Inflammatory macrophage treated with lipopolysaccharide for 1 hour (primary cell): ENCODE data around the gene YIPF5.

Experiments
- DNase-seq, 2 donors: peaks; one replicate each; pipeline ENCODE4 v3.0.0-alpha.2; 2020 to 2022

YIPF5 gene

GRCh38 chr5:144170276-144171024 is at the start of gene YIPF5, which contains the start of gene KCTD16:
Gene YIPF5, minus strand, starts transcription at chr5:144170659. Its CDS starts 704 bp downstream, at chr5:144169955.
Gene KCTD16, plus strand, starts transcription at chr5:144170873.
- peak; percentile 94 to 96 for DNase-seq

GRCh38 chr5:144219869-144220268 is 49.4 kb upstream of the YIPF5 start:
- DNase-seq = no peak

GRCh38 chr5:144210655-144211054 is 40.2 kb upstream of the YIPF5 start:
- no peak for DNase-seq

GRCh38 chr5:144209361-144209760 is 38.9 kb upstream of the YIPF5 start:
- no peak for DNase-seq

GRCh38 chr5:144207875-144208444 is 37.5 kb upstream of the YIPF5 start:
- no peak for DNase-seq

- DNase-seq = no peak
Observed at GRCh38 chr5:144206141-144206540, 35.7 kb upstream of the YIPF5 start.

GRCh38 chr5:144205141-144205551 is 34.7 kb upstream of the YIPF5 start:
- DNase-seq = no peak

- DNase-seq = peak; percentile 43 to 77
Observed at GRCh38 chr5:144203750-144204596, 33.5 kb upstream of the YIPF5 start.

GRCh38 chr5:144202726-144203125 is 32.3 kb upstream of the YIPF5 start:
- DNase-seq = peak; percentile 18 to 26

GRCh38 chr5:144202072-144202471 is 31.6 kb upstream of the YIPF5 start:
- no peak for DNase-seq

GRCh38 chr5:144201588-144201987 is 31.1 kb upstream of the YIPF5 start:
- no peak for DNase-seq

GRCh38 chr5:144198386-144198785 is 27.9 kb upstream of the YIPF5 start:
- DNase-seq = no peak

GRCh38 chr5:144196612-144197011 is 26.2 kb upstream of the YIPF5 start:
- DNase-seq = no peak

GRCh38 chr5:144195448-144195847 is 25.0 kb upstream of the YIPF5 start:
- no peak for DNase-seq

GRCh38 chr5:144194144-144194543 is 23.7 kb upstream of the YIPF5 start:
- no peak for DNase-seq

GRCh38 chr5:144192661-144193060 is 22.2 kb upstream of the YIPF5 start:
- DNase-seq = no peak

GRCh38 chr5:144191998-144192397 is 21.5 kb upstream of the YIPF5 start:
- peak; percentile 78 to 89 for DNase-seq

- no peak for DNase-seq
Observed at GRCh38 chr5:144191531-144191930, 21.1 kb upstream of the YIPF5 start.

- DNase-seq = peak; percentile 84 to 91
Observed at GRCh38 chr5:144189800-144190429, 19.5 kb upstream of the YIPF5 start.

GRCh38 chr5:144187699-144188294 is 17.3 kb upstream of the YIPF5 start:
- DNase-seq = peak; percentile 65 to 82

- DNase-seq = peak; percentile 19 to 71
Observed at GRCh38 chr5:144183254-144183889, 12.9 kb upstream of the YIPF5 start.

- no peak for DNase-seq
Observed at GRCh38 chr5:144179226-144179625, 8.8 kb upstream of the YIPF5 start.
